ENCODE results near the gene GLI1.
"Not testable (repeated sequence)": the region's sequence is repeated elsewhere in the genome, so short reads cannot be mapped to it uniquely, and the experiment has no call there.

GLI1 gene

GRCh38 chr12:57476993-57477709, 17.6 kb downstream of the GLI1 start:
- DNase-seq = no peak

DNA sequence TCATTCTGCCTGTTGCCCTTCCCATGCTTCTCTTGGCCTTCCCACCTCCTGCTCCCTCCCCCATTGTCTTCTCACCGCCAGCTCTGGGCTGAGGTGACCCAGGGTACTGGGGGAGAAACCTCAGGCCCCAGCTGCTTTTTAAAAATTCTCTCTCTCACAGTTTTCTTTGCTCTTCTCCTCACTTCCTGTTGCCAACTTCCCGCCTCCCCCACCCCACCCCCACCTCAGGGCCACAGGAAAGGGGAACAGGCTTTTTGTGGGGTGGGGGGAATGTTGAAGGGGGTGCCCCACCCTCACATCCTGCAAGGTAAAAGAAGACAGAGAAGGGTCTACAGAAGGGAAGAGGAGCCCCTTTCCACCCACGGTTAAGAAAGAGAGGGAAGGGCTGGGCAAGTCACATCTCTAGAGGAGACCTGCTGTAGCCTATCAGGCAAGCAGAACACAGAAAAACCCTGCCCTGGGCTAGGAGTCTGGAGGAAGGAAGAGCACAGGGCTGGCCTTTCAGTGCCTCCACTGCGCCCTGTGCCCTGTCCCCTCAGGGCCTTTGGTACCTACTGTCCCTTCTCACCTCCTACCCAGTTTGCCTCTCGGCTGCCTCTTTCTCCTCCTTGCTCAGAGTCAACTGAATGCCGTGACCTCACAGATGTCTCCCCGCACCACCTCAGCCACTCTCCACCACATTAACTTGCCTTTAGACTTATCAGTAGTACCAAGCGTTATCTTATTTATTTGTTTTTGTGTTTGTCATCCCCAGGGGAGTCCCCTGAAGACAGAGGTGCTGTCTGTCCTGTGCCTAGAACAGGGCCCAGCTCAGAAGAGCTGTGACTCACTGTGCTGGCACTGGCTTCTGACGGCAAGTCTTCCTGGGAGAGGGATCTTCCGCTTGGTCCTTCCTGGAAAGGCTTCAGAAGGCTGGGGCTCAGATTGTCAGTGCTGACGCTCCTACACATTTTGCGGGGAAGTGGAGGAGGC, 18.4 kb downstream of the GLI1 start:
- peak; percentile 35 for DNase-seq

DNA sequence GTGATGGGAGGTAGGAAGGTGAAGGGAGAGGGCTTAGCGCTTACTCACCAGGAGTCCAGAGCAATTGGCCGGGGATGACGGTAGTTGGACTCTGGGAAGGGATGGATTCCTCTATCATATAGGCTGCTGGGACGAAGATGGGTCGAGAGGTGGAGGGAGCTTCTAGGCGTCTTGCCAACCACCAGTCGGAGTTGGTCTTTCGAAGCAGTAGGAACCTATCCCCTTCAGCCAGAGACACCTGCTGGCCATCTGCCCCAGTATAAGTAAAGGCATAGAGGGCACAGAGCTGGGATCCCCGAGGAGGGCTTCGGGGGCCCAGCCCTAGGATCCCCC, 19.4 kb downstream of the GLI1 start:
- no peak for DNase-seq

- peak; percentile 60 for DNase-seq
Measured at GRCh38 chr12:57479376-57480115, 20.0 kb downstream of the GLI1 start, which contains the start of gene ARHGAP9. TSS of gene ARHGAP9 (minus strand) at chr12:57479866. CDS start at chr12:57479406, 460 bp downstream.

DNA sequence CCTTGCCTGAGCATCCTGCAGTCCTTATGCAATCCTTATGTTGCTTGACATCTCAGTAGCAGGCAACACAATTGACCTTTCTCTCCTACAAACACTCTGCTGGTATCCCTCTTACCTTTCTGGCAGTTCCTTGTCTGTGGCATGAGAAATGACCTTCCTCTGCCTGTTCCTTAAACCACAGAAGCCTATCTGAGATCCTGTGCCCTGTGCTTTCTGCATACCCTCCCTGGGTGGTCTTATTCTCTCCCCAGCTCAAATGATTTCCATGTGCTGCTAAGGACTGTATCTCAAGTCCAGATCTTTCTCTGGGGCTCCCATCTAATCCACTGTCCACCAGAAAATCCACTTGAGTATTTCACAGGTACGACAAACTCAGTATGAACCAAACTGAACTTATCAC, 22.1 kb downstream of the GLI1 start:
- DNase-seq = no peak

- no peak for DNase-seq
Measured at GRCh38 chr12:57483466-57483865, 23.9 kb downstream of the GLI1 start.

- DNase-seq = no peak
Measured at GRCh38 chr12:57485695-57486094, 26.1 kb downstream of the GLI1 start.

- DNase-seq = no peak
Measured at GRCh38 chr12:57487055-57487596, 27.5 kb downstream of the GLI1 start.

DNA sequence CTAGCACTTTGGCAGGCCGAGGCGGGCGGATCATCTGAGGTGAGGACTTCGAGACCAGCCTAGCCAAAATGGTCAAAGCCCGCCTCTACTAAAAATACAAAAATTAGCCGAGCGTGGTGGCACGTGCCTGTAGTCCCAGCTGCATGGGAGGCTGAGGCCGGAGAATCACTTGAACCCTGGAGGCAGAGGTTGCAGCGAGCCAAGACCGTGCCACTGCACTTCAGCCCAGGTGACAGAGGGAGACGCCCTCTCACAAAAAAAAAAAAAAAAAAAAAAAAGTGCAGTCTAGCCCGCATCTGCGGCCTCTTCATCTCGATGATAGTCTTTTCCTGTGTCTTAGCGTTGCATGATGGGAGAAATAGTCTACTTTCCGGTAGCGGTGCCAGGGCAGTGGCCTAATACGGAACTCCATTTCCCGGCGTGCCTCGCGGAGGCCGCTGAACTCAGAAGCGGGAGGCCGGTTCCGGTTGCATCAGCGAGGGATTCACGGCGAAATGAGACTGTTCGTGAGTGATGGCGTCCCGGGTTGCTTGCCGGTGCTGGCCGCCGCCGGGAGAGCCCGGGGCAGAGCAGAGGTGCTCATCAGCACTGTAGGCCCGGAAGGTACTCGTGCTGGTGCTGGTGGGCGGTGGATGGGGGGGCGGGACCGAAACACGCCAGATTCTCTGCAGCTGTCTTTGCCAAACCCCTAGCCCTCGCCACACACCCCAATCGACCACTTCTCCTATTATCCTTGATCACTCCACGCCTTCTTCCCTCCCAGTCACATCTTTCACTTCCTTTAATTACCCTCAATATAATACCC, 28.2 kb downstream of the GLI1 start, which contains the start of gene MARS1:
TSS of gene MARS1 (plus strand) at position 472 of the 805 bp plus-strand sequence. CDS start at position 495, 23 bp downstream.
- DNase-seq = peak; percentile 85

- no peak for DNase-seq
Measured at GRCh38 chr12:57488402-57489156, 29.0 kb downstream of the GLI1 start.

- DNase-seq = no peak
Measured at GRCh38 chr12:57489157-57489641, 29.6 kb downstream of the GLI1 start.

DNA sequence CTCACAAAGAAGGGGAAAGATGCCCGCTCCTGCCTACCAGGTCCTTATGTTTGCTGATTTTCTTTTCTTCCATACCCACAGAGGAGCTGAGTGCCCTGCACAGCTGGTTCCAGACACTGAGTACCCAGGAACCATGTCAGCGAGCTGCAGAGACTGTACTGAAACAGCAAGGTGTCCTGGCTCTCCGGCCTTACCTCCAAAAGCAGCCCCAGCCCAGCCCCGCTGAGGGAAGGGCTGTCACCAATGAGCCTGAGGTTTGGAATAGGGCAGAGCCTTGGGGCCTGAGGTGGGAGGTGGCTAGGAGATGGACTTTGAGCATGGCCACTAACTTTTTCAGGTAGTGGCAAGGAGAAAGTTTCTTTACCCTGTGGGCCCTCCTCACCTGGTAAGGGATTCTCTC, 30.5 kb downstream of the GLI1 start:
- DNase-seq = no peak

GRCh38 chr12:57491393-57492280, 32.1 kb downstream of the GLI1 start:
- no peak for DNase-seq

- not testable (repeated sequence) for DNase-seq
Measured at GRCh38 chr12:57495051-57495701, 35.6 kb downstream of the GLI1 start.

GRCh38 chr12:57496822-57497221, 37.2 kb downstream of the GLI1 start:
- no peak for DNase-seq

DNA sequence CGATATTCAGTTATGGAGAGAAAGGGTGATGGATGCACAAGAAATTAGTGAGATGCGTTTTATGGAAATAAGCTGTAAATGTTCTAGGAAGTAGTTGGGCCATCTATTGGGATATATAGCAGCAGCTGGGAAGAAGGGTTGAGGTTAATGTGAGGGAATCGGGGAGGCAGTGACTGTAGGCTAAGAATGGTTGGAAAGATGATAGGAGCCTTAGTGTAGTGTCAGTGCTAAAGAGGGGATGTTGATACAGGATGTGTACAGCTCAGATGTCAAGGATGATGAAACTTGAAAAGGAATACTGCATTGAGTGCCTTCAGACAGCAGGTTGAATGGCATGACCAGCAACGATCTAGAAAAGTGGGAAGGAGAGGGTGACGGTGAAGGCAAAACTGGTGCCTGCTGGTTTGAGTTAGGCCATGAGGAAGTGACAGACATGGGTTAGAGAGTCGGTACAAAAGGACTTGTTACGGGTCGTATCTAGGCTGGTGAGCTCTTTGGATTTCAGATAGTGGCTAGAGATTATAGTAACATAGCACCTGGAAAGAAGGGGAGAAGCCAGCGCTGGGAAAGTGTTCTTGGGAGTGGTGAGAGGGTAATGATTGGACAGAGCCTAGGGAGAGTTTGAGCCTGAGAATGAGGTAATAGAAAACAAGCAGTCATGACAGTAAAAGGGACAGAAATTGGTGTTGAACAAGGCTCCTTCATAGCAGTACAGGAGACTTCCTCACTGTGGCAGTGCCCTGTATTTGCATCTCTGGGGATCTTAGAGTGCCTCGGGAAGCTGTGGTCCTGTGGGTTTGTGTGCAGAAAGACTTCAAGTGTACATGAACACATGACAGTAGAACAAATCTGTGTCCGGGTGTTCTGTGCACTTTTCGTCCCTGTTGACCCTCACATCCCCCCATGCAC, 37.9 kb downstream of the GLI1 start:
- DNase-seq = no peak

DNA sequence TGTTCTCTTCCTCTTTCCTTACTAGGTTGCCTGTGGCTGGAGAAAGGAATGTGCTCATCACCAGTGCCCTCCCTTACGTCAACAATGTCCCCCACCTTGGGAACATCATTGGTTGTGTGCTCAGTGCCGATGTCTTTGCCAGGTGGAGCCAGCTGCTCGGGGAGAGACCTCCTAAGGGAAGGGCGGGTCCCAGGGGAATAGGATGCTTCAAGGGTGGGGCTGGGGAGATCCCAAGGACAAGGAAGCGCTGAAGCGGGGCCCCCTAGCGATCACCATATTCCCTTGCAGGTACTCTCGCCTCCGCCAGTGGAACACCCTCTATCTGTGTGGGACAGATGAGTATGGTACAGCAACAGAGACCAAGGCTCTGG, 38.5 kb downstream of the GLI1 start:
- DNase-seq = no peak

DNA sequence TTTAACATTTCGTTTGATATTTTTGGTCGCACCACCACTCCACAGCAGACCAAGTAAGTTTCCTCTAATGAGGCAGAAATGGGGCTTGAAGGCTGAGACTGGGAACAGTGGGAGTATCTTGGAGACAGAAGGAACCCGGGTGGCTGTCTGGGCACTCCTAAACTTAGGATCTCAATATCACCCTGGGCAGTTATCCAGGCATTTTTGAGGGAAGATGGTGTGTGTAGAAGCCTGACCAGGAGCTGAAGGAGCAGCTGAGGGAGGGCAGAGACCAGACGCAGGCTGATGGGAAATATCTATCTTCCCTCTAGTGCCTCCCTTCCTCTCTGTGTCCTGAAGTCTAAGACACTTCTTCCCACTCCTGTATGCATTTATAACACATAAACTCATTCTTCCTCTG, 39.0 kb downstream of the GLI1 start:
- no peak for DNase-seq

Measured in NK-92 treated with Interleukin-12 subunit alpha and Interleukin-12 subunit beta, amount 100 ng/mL, for 24 hours (cell line).